ENCODE results near the gene PGLYRP4.

- no peak for TF ChIP-seq CTCF (IDR thresholded peaks at IDR 0.05)
- TF ChIP-seq EP300 (IDR thresholded peaks at IDR 0.05) = no peak
- no peak for TF ChIP-seq POLR2A (IDR thresholded peaks at IDR 0.05)
Observed at GRCh38 chr1:153397924-153398651, 49.4 kb upstream of the PGLYRP4 start.

Data from ovary (tissue), 3 donors.